ENCODE data around the gene ACP3.
"Not testable (repeated sequence)": the region's sequence is repeated elsewhere in the genome, so short reads cannot be mapped to it uniquely, and the experiment has no call there.

The ACP3 gene, protein sequence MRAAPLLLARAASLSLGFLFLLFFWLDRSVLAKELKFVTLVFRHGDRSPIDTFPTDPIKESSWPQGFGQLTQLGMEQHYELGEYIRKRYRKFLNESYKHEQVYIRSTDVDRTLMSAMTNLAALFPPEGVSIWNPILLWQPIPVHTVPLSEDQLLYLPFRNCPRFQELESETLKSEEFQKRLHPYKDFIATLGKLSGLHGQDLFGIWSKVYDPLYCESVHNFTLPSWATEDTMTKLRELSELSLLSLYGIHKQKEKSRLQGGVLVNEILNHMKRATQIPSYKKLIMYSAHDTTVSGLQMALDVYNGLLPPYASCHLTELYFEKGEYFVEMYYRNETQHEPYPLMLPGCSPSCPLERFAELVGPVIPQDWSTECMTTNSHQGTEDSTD

GRCh38 chr3:132317229-132317948 is at the start of gene ACP3:
ACP3 (plus strand) TSS chr3:132317407; CDS start chr3:132317457, 50 bp downstream.
- peak; percentile 66 for DNase-seq

DNA sequence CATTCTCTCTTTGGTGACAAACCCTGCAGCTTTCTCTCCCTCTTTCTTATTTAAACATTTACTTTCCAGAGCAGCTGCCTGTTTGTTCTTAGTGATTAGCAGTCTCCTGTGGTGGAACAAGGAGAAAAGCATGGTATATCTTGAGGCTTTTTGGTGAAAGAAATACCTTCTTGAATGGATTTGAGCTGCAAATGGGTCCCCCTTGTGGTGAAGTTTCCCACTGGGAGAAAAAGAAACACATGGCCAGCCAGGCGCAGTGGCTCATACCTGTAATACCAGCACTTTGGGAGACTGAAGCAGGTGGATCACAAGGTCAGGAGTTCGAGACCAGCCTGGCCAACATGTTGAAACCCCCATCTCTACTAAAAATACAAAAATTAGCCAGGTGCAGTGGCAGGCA is 48.3 kb upstream of the ACP3 start:
- peak; percentile 50 for DNase-seq

DNA sequence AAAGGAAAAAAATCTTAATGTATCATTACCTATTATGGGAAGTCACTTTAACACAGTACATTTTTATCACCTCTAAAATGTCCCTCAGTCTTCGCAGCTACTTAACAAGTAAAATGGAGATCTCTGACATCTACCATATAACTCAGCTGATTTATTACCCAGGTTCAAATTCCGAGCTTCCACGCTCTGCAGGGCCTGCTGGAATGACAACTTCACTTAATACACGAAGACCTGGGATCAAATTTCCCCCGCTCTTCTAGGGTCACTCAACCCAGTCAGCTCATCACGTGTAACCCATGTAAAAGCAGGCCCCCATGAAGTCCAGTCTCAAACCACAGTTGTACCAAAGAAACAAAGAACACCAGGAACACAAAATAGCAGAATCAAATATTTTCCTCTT is 44.2 kb upstream of the ACP3 start:
- no peak for DNase-seq

- no peak for DNase-seq
Measured at GRCh38 chr3:132276228-132276906, 40.8 kb upstream of the ACP3 start.

DNA sequence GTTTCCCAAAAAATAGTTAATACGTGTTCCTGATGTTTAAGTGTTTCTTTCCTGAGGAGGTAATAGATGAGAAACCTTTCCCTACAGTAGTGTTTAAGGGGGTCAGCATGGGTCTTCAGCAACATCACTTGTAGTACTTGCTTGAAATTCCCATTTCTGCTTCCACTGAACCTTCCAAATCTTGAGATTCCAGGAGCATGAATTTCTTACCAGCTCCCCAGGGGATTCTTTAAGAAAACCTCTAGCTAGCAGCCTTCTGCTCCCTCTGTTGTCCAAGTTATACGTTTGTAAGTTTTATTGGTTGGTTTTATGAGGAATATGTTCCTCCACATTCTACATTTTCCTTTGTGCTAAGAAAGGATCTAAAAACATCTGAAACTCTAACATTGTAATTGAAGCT is 38.2 kb upstream of the ACP3 start:
- DNase-seq = no peak

DNA sequence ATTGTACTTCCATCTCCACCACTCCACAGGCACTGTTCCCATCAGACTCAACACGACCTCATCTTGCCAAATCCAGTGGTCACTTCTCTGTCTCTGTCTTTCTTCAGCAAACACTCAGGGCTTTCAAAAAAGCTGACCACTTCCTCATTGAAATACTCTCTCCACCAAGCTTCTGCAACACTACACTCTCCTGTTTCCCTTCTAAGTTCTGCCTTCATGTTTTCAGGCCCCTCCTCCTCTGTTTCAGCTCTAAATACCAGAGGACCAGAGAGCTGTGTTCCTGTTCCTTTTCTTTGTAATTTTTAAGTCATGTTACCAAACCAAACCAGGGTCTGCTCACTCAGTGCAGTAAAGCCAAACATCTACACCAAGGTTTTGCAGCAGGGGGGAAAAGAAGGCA is 33.8 kb upstream of the ACP3 start:
- DNase-seq = peak; percentile 76

DNA sequence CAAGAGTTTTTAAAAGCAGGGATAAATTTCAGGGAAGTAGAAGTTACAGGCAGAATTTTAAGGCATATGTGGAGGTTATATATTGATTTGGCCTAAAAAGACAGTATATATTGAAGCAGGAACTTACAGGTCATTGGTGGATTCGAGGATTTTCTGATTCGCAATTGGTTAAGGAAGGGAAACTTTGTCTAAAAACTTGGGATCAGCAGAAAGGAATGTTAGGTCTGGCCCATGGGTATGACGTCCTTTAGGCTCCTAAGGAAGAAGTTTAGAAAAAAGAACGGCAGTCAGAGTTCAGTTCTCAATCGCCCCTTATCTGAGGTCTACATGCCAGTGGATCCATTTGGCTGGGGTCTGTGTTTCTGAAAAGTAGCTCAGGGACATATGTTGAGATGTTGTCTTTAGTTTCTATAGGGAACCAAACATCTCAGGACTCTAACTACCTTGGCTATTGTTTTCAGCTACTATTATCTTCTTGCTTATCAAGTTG is 33.2 kb upstream of the ACP3 start:
- DNase-seq = no peak

DNA sequence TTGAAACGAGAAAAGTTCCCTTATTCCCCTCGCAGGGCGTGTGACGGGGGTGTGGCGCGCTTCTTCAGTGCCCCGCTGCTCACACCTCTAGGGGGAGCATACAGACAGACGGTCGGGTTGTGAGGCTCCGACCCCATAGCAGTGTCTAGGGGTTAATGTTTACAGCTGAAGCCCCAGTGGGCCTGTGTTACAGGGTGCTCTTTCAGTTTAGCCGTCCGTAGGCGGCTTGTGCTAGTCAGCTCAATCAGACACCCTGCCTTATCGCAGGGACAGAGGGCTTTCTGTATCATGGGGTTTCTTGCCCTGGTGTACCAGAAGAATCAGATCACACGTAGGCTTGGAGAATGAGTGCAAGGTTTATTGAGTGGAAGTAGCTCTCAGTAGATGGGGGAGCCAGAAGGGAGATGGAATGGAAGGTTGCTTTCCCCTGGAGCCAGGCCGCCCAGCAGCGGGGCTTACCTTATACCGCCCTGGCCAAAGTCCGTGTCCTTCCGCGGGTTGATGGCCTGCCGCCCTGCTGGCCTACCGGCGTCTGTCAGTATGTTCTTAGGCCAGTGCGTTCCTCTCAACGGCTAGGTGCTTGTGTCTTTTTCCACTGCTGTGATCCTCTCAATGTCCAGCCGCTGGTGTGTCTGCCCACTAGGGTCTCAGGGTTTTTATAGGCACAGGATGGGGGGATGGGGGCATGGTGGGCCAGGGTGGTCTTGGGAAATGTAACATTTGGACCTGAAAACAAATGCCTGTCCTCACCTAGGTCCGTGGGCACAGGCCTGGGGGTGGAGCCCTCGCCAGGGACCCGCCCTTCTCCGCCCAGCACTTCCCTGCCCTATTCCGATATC is 32.2 kb upstream of the ACP3 start:
- no peak for DNase-seq

GRCh38 chr3:132285620-132285945 is 31.6 kb upstream of the ACP3 start:
- DNase-seq = peak; percentile 57

GRCh38 chr3:132286035-132286434 is 31.2 kb upstream of the ACP3 start:
- no peak for DNase-seq

GRCh38 chr3:132288357-132288756 is 28.9 kb upstream of the ACP3 start:
- DNase-seq = no peak

GRCh38 chr3:132289316-132289715 is 27.9 kb upstream of the ACP3 start:
- DNase-seq = no peak

GRCh38 chr3:132290833-132291232 is 26.4 kb upstream of the ACP3 start:
- DNase-seq = peak; percentile 60

GRCh38 chr3:132292042-132292441 is 25.2 kb upstream of the ACP3 start:
- no peak for DNase-seq

DNA sequence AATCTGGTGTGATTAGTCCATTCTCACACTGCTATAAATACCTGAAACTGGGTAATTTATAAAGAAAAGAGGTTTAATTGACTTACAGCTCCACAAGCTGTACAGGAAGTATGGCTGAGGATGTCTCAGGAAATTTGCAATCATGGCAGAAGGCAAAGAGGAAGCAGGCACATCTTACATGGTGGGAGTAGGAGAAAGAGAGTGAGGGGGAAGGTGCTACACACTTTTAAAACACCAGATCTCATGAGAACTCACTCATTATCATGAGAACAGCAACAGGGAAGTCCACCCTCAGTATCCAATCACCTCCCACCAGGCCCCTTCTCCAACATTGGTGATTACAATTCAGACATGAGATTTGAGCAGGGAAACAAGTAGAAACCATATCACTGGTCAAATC is 24.0 kb upstream of the ACP3 start:
- no peak for DNase-seq

DNA sequence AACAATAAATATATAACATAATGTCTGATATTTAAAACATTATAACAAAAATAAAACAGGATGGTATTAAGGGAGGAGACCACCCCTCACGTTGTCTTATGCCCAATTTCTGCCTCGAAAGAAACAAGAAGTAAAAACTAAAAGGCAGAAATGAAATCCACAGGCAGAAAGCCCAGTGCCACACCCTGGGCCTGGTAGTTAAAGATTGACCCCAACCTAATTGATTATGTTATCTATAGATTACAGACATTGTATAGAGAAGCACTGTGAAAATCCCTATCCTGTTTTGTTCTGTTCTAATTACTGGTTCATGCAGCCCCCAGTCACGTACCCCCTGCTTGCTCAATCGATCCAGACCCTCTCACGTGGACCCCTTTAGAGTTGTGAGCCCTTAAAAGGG is 22.3 kb upstream of the ACP3 start:
- DNase-seq = peak; percentile 62

- peak; percentile 30 for DNase-seq
Measured at GRCh38 chr3:132303336-132304201, 13.6 kb upstream of the ACP3 start.

- DNase-seq = not testable (repeated sequence)
Measured at GRCh38 chr3:132304351-132304750, 12.9 kb upstream of the ACP3 start.

DNA sequence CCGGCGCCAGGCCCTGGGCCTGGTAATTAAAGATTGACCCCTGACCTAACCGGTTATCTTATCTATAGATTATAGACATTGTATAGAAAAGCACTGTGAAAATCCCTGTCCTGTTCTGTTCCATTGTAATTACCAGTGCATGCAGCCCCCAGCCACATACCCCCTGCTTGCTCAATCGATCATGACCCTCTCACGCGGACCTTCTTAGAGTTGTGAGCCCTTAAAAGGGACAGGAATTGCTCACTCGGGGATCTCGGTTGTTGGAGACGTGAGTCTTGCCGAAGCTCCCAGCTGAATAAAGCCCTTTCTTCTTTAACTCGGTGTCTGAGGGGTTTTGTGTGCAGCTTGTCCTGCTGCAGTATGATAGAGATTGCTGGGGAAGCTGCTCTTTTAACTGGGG is 7.2 kb upstream of the ACP3 start:
- not testable (repeated sequence) for DNase-seq

GRCh38 chr3:132311316-132311715 is 5.9 kb upstream of the ACP3 start:
- no peak for DNase-seq

GRCh38 chr3:132311841-132312240 is 5.4 kb upstream of the ACP3 start:
- DNase-seq = no peak

DNA sequence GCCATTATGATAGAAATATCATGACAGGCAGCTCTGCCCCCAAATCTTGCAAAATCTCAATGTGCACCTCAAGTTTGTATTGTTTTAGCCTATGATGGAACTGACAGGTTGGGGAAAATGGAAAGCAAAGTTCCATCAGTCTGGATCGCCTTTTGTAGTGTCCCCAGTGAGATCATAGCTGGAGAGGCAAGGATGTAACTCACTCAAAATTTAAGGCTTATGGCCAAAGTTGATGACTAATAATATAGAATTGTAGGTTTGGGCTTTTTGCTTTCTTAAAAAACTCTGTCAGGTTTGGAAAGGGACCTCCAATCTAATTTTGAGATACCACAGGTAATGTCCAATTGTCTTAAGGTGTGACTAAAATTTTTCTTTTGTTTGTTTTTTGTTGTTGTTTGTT is 1.4 kb upstream of the ACP3 start:
- DNase-seq = no peak

Data from hematopoietic multipotent progenitor cell treated with erythropoietin and hydrocortisone succinate and interleukin-3 and kit ligand, for 6 days (in vitro differentiated cells).